Naive thymus-derived CD8-positive, alpha-beta T cell (primary cell): ENCODE results near the gene CMTM1. TPM values are rescaled to one million over a fixed set of nuclear protein-coding genes. Genes with fewer than 3 reads are reported as not detected.
A peak's percentile ranks its signal among the peaks of the same experiment; 100 is the strongest.
"Not testable (repeated sequence)": the region's sequence is repeated elsewhere in the genome, so short reads cannot be mapped to it uniquely, and the experiment has no call there.

ENCODE experiments used
- ATAC-seq, 2 donors: fragments of 150-1000 bp; cut with Tn5 transposase in 1 of 2; sonication (Bioruptor Pico), chemical (Tn5 transposase) in 1 of 2; 1 replicate in 1 of 2; 2 replicates in 1 of 2; pipeline ENCODE4 v1.10.0; 2021; ENCODE audit warnings: mild to moderate bottlenecking in 2 of 2, moderate library complexity in 2 of 2
- POLR2A ChIA-PET: fragments of 350-600 bp; sonication (Branson Sonifier 250); formaldehyde crosslinking; loops from one replicate; lab custom pipeline; 2021; ENCODE audit warnings: antibody characterized with exemption; lab: Charles Lee
- DNase-seq, 10 donors: peaks; one replicate each; pipeline versions ENCODE4 v3.0.0 to v3.0.0-alpha.2; 2020 to 2022
- H3K27ac Mint-ChIP-seq, 10 donors: one replicate each; pipeline ENCODE4 v1.8.0; 2020 to 2022; ENCODE audit warnings: mild to moderate bottlenecking in 10 of 10, mixed read lengths in 10 of 10, moderate library complexity in 4 of 10, inconsistent platforms in 1 of 10
- H3K27me3 Mint-ChIP-seq, 5 donors: one replicate each; pipeline ENCODE4 v1.8.0; 2021 to 2022; ENCODE audit warnings: mixed read lengths in 5 of 5
- H3K36me3 Mint-ChIP-seq, 3 donors: one replicate each; pipeline ENCODE4 v1.8.0; 2020 to 2022; ENCODE audit warnings: mixed read lengths in 3 of 3, mild to moderate bottlenecking in 2 of 3, inconsistent platforms in 1 of 3
- H3K4me1 Mint-ChIP-seq, 4 donors: one replicate each; pipeline ENCODE4 v1.8.0; 2021 to 2022; ENCODE audit warnings: mixed read lengths in 4 of 4
- H3K4me3 Mint-ChIP-seq, 10 donors: one replicate each; pipeline ENCODE4 v1.8.0; 2020 to 2022; ENCODE audit warnings: mild to moderate bottlenecking in 10 of 10, mixed read lengths in 10 of 10, moderate library complexity in 6 of 10, inconsistent platforms in 1 of 10
- H3K9me3 Mint-ChIP-seq, 9 donors: one replicate each; pipeline ENCODE4 v1.8.0; 2020 to 2022; ENCODE audit warnings: mixed read lengths in 9 of 9, mild to moderate bottlenecking in 3 of 9, inconsistent platforms in 1 of 9, moderate library complexity in 1 of 9
- polyA plus RNA-seq, 3 donors: library from polyadenylated mRNA; unstranded; fragments of 300-500 nt; fragmentation: Illumina TruSeq; gene quantifications; one replicate each; pipeline ENCODE4 v1.2.3, GENCODE V29; 2021
- total RNA-seq, 8 experiments: library from RNA in 2 of 8; stranded (reverse) in 2 of 8; gene quantifications; one replicate each; pipeline ENCODE4 v1.2.3 and lab custom pipeline; 2021 to 2026

CMTM1 gene
- total and polyA plus RNA-seq, 5 experiments from 2014 or later: 0.48 to 3.9 (median 2.0) TPM; not detected in 1

GRCh38 chr16:66581246-66581952 is 15.2 kb downstream of the CMTM1 start:
- POLR2A ChIA-PET: interaction anchor here (1.3 kb wide), 1 partner anchor 23 kb away, joined by 4 read pairs; the partner anchor contains the start of gene CMTM3
- no peak for DNase-seq
- Mint-ChIP-seq H3K4me1 (peaks cover 8 to 28% (median 24%) of the 10 kb centered on the region in 4 donors), H3K9me3 (no peaks in the 10 kb centered on the region), H3K4me3 (no peak overlapping the region), H3K27ac (no peak overlapping the region), H3K36me3 (no peaks in the 10 kb centered on the region), H3K27me3 (peaks cover 5 to 41% (median 32%) of the 10 kb centered on the region in 5 donors)
- no peak for ATAC-seq

- H3K36me3 Mint-ChIP-seq: no peaks in the 10 kb centered on the region
- ATAC-seq (no peak), DNase-seq (no peak)
- H3K27ac Mint-ChIP-seq: peak overlapping the region in 3 of 10 donors; percentile 4 to 46 (median 14)
- peaks cover 0 to 13% (median 4%) of the 10 kb centered on the region in 5 donors for H3K27me3 Mint-ChIP-seq
- H3K4me3 Mint-ChIP-seq: peak overlapping the region in 1 of 10 donors; percentile 11
- peaks cover 13 to 42% (median 33%) of the 10 kb centered on the region in 4 donors for H3K4me1 Mint-ChIP-seq
- POLR2A ChIA-PET: interaction anchor here (0.6 to 1.2 kb wide), 2 partner anchors 10 to 109 kb away, joined by 3 to 7 read pairs; no protein-coding TSS in a partner anchor
- H3K9me3 Mint-ChIP-seq: no peaks in the 10 kb centered on the region
These were observed 19.4 kb downstream of the CMTM1 start for GRCh38 chr16:66585481-66586239.

GRCh38 chr16:66587881-66588600 is 21.8 kb downstream of the CMTM1 start:
- no peaks in the 10 kb centered on the region for H3K9me3 Mint-ChIP-seq
- DNase-seq (no peak), ATAC-seq (no peak)
- peak overlapping the region in 9 of 10 donors; percentile 22 to 80 (median 71) for H3K4me3 Mint-ChIP-seq
- no peaks in the 10 kb centered on the region for H3K36me3 Mint-ChIP-seq
- peaks cover 13 to 45% (median 34%) of the 10 kb centered on the region in 4 donors for H3K4me1 Mint-ChIP-seq
- H3K27me3 Mint-ChIP-seq: peaks cover 0 to 5% (median 0%) of the 10 kb centered on the region in 5 donors
- H3K27ac Mint-ChIP-seq: peak overlapping the region in 9 of 10 donors; percentile 27 to 82 (median 74)
- POLR2A ChIA-PET: interaction anchor here (1.2 kb wide), 1 partner anchor 25 kb away, joined by 4 read pairs; no protein-coding TSS in a partner anchor

GRCh38 chr16:66588981-66589713 is 22.9 kb downstream of the CMTM1 start:
- ATAC-seq (peak; percentile 95), DNase-seq (peak; percentile 35 to 85 (median 56))
- H3K27ac Mint-ChIP-seq: peak overlapping the region; percentile 18 to 91 (median 68)
- POLR2A ChIA-PET: interaction anchor here (0.8 to 2.6 kb wide), 9 partner anchors 13 to 183 kb away, joined by 3 to 32 read pairs (median 4); partner anchors contain the start of gene CKLF
- H3K36me3 Mint-ChIP-seq: no peaks in the 10 kb centered on the region
- no peaks in the 10 kb centered on the region for H3K9me3 Mint-ChIP-seq
- peak overlapping the region; percentile 77 to 91 (median 88) for H3K4me3 Mint-ChIP-seq
- H3K27me3 Mint-ChIP-seq: peaks cover 0 to 5% (median 0%) of the 10 kb centered on the region in 5 donors
- H3K4me1 Mint-ChIP-seq: peaks cover 13 to 45% (median 34%) of the 10 kb centered on the region in 4 donors

GRCh38 chr16:66590322-66590721 is 24.1 kb downstream of the CMTM1 start:
- Mint-ChIP-seq H3K27ac (peak overlapping the region; percentile 49 to 93 (median 82)), H3K27me3 (peaks cover 0 to 5% (median 0%) of the 10 kb centered on the region in 5 donors), H3K36me3 (no peaks in the 10 kb centered on the region), H3K4me1 (peaks cover 13 to 50% (median 34%) of the 10 kb centered on the region in 4 donors), H3K4me3 (peak overlapping the region; percentile 77 to 91 (median 88)), H3K9me3 (no peaks in the 10 kb centered on the region)
- peak; percentile 55 for ATAC-seq
- POLR2A ChIA-PET: interaction anchor here (0.6 to 2.6 kb wide), 9 partner anchors 12 to 184 kb away, joined by 3 to 32 read pairs (median 4); partner anchors contain the start of gene CKLF
- peak in 2 of 10 donors; percentile 46 to 49 for DNase-seq

- Mint-ChIP-seq H3K27ac (no peak overlapping the region), H3K4me3 (peak overlapping the region in 6 of 10 donors; percentile 77 to 90 (median 86)), H3K36me3 (no peaks in the 10 kb centered on the region), H3K9me3 (no peaks in the 10 kb centered on the region), H3K4me1 (peaks cover 13 to 45% (median 32%) of the 10 kb centered on the region in 4 donors), H3K27me3 (peaks cover 0 to 3% (median 0%) of the 10 kb centered on the region in 5 donors)
- POLR2A ChIA-PET: interaction anchor here (0.9 to 2.6 kb wide), 4 partner anchors 13 to 60 kb away, joined by 3 to 32 read pairs (median 4); no protein-coding TSS in a partner anchor
- ATAC-seq (no peak), DNase-seq (no peak)
These were observed 24.8 kb downstream of the CMTM1 start for GRCh38 chr16:66591018-66591417.

GRCh38 chr16:66592241-66592640 is 26.0 kb downstream of the CMTM1 start:
- Mint-ChIP-seq H3K4me1 (peaks cover 14 to 41% (median 35%) of the 10 kb centered on the region in 4 donors), H3K27ac (no peak overlapping the region)

GRCh38 chr16:66592814-66593213 is 26.6 kb downstream of the CMTM1 start:
- ATAC-seq (no peak), DNase-seq (no peak)
- no peaks in the 10 kb centered on the region for H3K9me3 Mint-ChIP-seq
- no peaks in the 10 kb centered on the region for H3K36me3 Mint-ChIP-seq
- H3K27ac Mint-ChIP-seq: peak overlapping the region in 1 of 10 donors; percentile 4
- peaks cover 0 to 3% (median 0%) of the 10 kb centered on the region in 5 donors for H3K27me3 Mint-ChIP-seq
- POLR2A ChIA-PET: no interaction called here
- peaks cover 13 to 41% (median 35%) of the 10 kb centered on the region in 4 donors for H3K4me1 Mint-ChIP-seq
- no peak overlapping the region for H3K4me3 Mint-ChIP-seq

More at GRCh38 chr16:66592241-66592640, 26.0 kb downstream of the CMTM1 start:
- Mint-ChIP-seq H3K4me3 (no peak overlapping the region), H3K36me3 (no peaks in the 10 kb centered on the region), H3K27me3 (peaks cover 0 to 3% (median 0%) of the 10 kb centered on the region in 5 donors), H3K9me3 (no peaks in the 10 kb centered on the region)
- DNase-seq: no peak
- ATAC-seq: no peak
- POLR2A ChIA-PET: no interaction called here

GRCh38 chr16:66594739-66595138 is 28.5 kb downstream of the CMTM1 start:
- Mint-ChIP-seq H3K9me3 (no peaks in the 10 kb centered on the region), H3K4me1 (peaks cover 13 to 42% (median 36%) of the 10 kb centered on the region in 4 donors), H3K36me3 (no peaks in the 10 kb centered on the region), H3K27ac (no peak overlapping the region), H3K27me3 (peaks cover 0 to 4% (median 0%) of the 10 kb centered on the region in 5 donors), H3K4me3 (no peak overlapping the region)
- ATAC-seq: no peak
- POLR2A ChIA-PET: interaction anchor here (0.6 to 1.8 kb wide), 2 partner anchors 9 to 161 kb away, joined by 3 to 7 read pairs; partner anchors contain the start of gene CMTM3
- no peak for DNase-seq

GRCh38 chr16:66596559-66596958 is 30.3 kb downstream of the CMTM1 start:
- not testable (repeated sequence) for H3K9me3 Mint-ChIP-seq, H3K4me3 Mint-ChIP-seq, H3K36me3 Mint-ChIP-seq, ATAC-seq, DNase-seq, H3K27me3 Mint-ChIP-seq
- peaks cover 10 to 40% (median 35%) of the 10 kb centered on the region in 4 donors for H3K4me1 Mint-ChIP-seq
- H3K27ac Mint-ChIP-seq: peak overlapping the region in 2 of 10 donors; percentile 59 to 77
- POLR2A ChIA-PET: interaction anchor here (0.7 to 0.9 kb wide), 2 partner anchors 10 to 75 kb away, joined by 3 read pairs; no protein-coding TSS in a partner anchor
